NCI-H2227 (cell line): Measurements from ENCODE around the gene CLIP1.
"Not testable (repeated sequence)": the region's sequence is repeated elsewhere in the genome, so short reads cannot be mapped to it uniquely, and the experiment has no call there.

Source experiments
- DNase-seq: peaks from one replicate; lab custom pipeline; 2025; ENCODE audit not compliant: unreplicated experiment; lab: John Stamatoyannopoulos, UW

Gene CLIP1

DNA sequence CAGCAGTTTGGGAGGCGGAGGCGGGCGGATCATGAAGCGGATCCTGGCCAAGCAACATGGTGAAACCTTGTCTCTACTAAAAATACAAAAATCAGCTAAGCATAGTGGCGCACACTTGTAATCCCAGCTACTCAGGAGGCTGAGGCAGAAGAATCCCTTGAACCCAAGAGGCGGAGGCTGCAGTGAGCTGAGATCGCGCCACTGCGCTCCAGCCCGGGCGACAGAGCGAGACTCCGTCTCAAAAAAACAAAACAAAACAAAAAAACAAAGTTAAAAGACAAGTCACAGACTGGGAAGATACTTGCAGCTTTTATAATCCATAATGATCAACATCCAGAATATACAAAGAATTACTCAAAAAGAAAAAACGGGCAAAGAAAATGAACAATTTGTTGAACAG lies 161.7 kb downstream of the CLIP1 start:
- DNase-seq: not testable (repeated sequence)

DNA sequence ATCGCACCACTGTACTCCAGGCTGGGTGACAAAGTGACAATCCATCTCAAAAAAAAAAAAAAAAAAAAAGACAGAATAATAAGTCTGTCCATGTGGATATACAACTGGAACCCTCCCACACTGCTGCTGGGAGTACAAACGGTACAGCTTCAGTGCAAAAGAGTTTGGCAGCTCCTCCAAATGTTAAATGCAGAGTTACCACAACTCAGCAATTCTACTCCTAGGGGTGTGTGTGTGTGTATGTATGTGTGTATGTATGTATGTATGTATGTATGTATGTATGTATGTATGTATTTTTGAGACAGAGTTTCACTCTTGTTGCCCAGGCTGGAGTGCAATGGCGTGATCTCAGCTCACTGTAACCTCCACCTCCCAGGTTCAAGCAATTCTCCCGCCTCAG lies 163.5 kb downstream of the CLIP1 start:
- not testable (repeated sequence) for DNase-seq

DNA sequence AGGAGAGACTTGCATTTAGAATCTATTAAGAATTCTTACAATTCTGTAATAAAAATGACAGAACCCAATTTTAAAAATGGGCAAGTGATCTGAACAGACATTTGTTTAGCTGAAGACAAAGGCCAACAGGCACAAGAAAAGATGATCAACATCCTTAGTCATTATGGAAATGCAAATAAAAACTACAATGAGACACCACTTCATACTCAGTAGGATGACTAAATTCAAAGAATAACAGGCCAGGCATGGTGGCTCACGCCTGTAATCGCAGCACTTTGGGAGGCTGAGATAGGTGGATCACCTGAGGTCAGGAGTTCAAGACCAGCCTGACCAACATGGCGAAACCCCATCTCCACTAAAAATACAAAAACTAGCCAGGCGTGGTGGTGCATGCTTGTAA lies 164.0 kb downstream of the CLIP1 start:
- DNase-seq: not testable (repeated sequence)

DNA sequence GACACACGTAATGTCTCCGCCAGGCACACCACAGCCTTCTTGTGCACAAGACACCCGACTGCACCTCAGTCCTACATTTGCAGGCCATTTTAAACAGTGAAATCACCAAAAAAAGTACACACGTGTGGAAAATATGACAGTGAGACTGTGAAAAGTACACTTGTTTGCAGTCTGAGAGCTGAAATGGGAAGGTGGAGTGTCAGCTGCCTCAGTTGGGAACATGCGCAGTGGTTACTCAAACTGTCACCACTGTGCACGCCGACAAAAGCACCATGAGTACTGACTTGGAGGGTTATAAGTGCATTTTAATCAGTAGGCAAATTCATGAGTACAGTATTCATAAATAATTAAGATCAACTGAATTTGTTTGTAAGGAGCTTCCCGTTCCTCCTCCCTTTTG lies 171.9 kb downstream of the CLIP1 start:
- no peak for DNase-seq

DNA sequence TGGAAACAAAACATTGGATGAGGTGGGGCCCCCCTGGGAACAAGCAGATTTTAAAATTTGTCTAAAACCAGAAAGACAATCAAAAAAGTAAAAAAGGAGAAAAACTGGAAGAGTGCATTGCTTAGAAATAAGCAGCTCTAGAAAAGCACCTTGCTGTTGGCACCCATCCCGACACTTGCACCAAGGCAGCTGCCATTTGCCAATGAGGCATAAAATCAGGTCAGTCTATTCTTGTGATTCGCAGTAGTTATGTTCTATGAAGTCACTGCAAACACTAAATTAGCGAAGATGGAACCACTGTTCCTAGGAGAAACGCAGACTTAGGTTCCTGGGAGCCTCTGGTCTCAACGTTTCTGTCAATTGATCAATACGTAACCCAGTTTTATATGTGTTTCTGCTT lies 172.4 kb downstream of the CLIP1 start:
- DNase-seq: no peak

DNA sequence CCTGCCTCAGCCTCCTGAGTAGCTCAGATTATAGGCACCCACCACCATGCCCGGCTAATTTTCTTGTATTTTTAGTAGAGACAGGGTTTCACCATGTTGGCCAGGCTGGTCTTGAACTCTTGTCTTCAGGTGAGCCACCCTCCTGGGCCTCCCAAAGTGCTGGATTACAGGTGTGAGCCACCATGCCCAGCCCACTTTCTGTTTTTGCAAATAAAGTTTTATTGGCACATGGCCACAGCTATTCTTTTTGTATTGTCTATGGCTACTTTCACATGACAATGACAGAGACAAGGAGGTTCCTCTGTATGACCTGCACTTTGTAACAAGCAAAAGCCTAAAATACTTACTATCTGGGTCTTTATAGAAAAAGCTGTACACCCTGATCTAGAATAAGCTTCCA lies 176.9 kb downstream of the CLIP1 start:
- no peak for DNase-seq

DNA sequence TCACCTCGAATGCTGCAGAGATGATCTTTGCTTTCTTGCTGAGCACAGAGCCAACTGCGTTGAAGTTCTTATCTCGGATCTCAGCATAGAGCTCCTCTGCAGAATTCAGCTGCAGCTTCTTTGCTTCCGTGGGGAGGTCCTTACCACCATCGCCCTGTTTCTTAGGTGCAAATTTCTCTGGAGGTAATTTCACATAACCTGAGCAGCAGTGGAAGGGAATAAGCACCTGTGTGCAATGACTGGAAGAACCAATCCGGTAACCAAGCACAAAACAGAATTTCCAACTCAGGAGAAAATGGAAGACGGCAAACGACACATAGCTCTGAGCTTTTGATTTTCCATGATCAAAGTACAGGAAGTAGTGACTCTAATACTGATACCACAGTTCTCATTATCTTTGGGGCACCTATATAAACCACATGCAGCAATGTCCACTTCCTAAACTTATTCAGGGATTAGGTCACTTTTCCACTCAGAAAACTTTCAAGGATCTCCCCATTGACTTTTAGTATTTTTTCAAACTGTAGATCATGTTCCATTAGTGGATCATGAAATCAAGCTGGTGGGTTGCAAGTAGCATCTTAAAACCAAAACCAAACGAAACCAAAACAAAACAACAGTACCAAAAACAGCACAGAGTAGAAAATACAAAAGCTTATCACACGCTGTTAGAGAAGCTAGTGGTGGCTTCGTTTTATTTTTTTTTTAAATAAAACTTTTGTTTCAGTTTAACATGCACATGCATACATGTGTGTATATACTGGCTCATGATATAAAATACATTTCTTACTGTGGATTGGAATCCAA lies 177.7 kb downstream of the CLIP1 start:
- no peak for DNase-seq

DNA sequence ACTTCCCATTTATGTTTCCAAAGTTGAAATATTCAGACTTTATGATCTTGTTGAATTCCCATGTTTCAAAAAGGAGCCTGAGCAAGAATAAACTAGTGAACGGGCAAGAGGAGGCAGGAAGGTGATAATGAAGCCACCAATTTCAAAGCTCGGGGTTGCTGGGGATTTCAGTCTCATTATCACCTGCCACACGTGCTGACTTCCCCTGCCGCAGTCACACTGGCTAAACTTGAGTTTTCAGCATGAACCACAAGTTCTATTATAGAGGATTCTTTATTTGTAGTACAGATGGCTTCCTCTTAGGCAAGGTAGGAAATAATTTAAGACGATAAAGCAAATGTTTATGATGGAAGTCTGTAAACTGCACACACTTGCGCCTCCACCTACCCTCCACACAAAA lies 178.5 kb downstream of the CLIP1 start:
- DNase-seq: no peak

DNA sequence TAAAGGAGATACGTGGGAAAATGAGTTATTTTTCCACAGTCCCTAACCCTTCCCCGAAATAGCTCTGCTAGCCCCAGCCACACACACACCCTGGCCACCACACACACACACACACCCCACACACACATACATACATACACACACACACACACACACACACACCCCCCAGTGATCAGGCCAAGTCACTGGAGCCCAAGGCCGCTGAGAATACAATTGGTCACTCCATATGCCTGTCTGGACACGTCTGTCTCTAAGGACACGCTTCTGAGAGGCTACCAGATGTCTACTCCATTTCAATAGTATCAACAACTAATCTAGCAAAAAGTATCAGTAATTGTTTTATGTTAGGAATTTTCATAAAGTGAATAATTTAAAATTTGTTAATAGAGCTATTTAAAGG lies 183.6 kb downstream of the CLIP1 start:
- no peak for DNase-seq

DNA sequence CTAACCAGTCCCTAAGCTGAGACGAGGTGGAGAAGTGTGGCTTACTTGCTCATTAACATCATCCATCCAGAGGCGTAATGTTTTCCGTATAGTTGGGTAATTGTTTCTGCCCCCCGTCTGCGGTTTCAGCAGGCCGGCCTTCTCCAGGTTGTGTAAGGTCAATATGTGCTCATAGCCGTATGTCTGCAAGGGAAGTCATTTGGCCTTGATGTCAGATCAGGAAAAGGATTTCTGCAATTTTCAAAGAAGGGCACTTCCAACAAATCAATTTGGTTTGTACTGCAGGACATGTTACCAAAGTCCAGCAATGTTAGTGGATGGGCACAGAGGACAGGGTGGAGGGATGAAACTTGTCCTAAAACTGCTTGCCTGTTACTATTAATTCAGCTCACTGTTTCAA lies 186.7 kb downstream of the CLIP1 start:
- no peak for DNase-seq

DNA sequence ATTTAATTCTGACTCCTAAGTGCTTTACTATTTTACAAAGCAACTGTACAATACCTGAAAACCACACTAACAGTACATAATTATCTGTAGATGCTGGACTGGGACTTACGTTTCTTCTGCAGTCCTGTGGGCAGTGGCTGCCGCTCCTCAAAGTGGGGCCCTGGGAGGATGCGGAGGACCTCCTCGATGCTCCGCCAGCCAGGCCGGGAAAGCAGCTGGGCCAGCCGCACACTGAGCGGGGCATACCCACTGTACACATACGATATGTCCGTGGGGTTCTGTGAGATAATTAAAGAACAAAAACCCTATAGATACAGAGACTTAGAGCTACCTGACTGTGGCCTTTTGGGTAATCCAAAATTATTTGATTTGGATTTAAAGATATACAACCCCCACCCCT lies 189.8 kb downstream of the CLIP1 start:
- no peak for DNase-seq

DNA sequence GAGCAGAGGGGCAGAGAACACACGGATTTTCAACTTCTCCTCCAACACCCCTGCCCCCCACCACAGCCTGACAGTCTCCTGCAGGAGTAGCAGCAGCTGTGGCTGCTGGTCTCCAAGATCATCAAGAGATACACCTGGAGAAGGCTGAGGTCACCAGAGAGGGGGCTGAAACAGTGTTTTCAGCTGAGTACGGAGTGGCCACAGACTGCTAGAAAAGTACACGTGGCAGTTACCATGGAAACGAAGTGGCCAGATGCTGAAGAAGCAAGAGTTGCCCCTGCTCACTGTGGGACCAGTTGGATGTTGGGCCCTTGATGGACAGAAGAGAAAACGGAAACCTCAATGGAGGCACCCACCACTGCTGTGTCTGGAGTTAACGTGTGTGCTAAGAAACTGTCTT lies 191.7 kb downstream of the CLIP1 start:
- DNase-seq: no peak

DNA sequence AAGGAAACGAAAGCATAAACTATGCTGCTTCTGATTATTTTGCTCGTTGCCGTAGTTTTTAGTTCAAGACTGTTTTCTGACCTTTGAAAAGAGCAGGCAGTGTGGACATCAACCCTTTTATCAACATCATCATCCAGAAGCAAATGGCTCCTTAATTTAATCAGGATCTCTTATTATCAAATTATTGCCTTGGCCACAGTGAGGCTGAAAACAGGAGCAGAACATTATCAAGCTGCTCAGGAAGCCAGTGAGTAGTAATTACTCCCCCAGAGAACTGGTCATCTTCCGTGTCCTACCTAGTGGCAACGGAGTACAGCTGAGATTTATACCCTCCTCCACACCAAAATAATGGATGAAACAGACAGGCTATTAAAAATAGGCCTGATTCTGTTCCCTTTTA lies 194.4 kb downstream of the CLIP1 start:
- DNase-seq: peak; percentile 40

DNA sequence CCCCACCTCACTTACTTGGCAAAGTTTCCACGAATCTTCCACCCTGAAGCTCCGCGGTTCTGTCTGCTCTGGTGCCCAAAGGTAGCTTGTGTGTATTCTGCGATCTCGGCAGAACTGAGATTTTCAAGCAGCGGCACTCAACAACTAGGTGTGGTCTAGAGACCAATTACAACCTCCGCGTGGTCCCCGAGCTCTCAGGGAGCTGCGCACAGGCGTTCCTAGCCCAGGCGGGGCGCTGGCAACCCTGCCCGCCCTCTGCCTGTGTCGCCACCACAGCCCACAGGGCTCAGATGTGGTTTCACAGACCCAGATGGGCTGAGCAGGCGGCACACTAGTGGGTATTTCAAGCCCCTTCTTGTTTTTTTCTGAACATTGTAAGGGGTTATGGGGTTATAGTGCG lies 195.1 kb downstream of the CLIP1 start:
- peak; percentile 75 for DNase-seq

DNA sequence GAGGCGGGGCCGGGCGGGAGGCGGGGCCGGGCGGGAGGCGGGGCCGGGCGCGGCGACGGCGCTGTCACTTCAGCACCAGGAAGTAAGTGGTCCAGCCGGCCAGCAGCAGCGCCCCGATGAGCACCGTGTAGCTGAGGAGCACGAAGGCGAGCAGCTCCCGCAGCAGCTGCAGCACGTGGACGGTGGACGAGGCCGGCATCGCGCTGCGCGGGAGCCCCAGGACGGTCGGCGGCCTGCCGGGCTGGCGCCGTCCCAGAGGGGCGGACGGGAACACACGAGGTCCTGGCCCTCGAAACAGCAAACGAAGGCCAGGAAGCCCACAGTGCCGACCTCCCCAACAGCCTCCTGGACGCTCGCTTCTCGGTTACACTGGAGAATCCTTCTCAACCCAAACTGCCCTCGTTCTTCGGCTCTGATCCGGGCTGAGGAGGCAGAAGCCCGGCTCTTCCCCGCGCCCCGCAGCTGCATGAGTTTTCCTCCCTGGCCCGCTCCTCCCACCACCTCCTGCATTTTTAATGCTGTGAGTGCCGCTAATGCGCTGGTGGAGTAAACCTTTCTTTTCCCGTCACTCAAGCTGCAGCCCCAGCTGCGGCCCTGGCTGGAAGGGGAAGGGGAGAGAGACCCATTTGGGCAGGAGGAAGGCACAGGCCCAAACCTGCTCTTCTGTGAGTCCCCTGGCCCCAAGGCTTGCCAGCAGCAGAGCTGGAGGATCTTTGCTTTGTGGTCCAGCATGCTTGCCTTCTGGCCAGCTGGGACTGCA lies 195.9 kb downstream of the CLIP1 start:
- peak; percentile 65 for DNase-seq

DNA sequence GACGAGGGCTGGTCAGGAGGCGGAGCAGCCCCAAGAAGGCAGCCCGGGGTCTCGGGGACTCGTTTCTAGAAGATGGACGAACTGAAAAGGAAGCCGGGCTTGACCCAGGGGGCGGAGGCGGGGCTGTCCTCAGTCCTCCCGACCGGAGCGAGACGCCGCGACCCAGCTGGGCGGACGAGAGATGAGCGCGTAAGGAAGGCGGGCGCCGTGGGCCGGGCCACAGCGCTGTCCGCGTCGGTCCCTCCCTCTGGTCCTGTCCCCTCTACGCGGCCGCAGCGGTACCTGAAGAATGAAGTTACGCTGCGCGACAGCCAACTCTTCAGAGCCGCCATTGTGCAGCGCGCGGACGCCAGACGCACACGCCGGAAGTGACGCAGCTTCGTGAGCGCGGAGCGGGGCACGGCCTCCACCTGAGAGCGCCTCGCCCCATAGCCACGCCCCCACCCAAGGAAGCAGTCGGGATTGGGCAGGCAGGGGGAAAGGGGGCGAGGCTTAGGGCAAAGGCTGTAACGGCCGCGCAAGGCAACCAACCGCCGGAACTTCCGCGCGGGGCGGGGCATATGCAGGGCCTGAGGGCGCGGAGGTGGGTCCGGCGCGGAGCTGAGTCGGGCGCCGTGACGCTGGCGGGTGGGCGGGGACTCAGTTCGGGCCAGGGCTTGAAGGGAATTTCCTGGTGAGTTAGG lies 196.6 kb downstream of the CLIP1 start, which contains the start of gene DIABLO:
Gene DIABLO, minus strand, starts transcription at position 370 of the 683 bp plus-strand sequence. Its CDS starts 38 bp downstream, at position 332.
- DNase-seq: peak; percentile 100
